Measurements from ENCODE around the gene COL25A1.

COL25A1 gene

DNA sequence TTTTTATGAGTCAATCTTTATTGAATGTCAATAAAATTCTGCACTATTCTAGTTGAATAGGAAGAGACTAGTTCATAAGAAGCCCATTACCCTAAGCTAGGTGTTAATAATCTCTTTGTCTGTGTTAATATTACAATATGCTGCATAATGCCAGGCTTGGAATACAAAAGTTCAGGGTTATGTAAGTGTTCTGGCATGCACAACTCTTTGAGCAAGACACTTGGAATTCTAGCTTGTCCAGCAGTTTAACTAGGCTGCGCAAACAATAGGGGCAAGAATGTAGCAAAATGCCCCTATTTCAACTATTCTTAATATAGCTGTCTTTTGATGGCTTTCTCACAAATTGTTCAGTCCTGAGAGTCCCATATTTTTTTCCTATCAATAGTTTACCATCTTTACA lies 508.3 kb downstream of the COL25A1 start:
- no peak for TF ChIP-seq LEF1 (IDR thresholded peaks at IDR 0.05; ENCODE audit: borderline replicate concordance)
- no peak for TF ChIP-seq ARNT (IDR thresholded peaks at IDR 0.05)
- no peak for TF ChIP-seq FOXM1 (IDR thresholded peaks at IDR 0.05; ENCODE audit: borderline replicate concordance)
- TF ChIP-seq FOXA1 (IDR thresholded peaks at IDR 0.05): no peak
- TF ChIP-seq ELF4 (IDR thresholded peaks at IDR 0.05): no peak
- TF ChIP-seq HDGF (IDR thresholded peaks at IDR 0.05; ENCODE audit: borderline replicate concordance): no peak
- TF ChIP-seq NFRKB (IDR thresholded peaks at IDR 0.05): no peak
- TF ChIP-seq CTBP1 (IDR thresholded peaks at IDR 0.05; ENCODE audit: borderline replicate concordance): no peak
- TF ChIP-seq SUZ12 (IDR thresholded peaks at IDR 0.05): no peak
- TF ChIP-seq BHLHE40 (IDR thresholded peaks at IDR 0.05; ENCODE audit: borderline replicate concordance): no peak
- TF ChIP-seq TARDBP (IDR thresholded peaks at IDR 0.05): no peak
- no peak for TF ChIP-seq FOXK2 (IDR thresholded peaks at IDR 0.05)
- TF ChIP-seq, protein P1, sequence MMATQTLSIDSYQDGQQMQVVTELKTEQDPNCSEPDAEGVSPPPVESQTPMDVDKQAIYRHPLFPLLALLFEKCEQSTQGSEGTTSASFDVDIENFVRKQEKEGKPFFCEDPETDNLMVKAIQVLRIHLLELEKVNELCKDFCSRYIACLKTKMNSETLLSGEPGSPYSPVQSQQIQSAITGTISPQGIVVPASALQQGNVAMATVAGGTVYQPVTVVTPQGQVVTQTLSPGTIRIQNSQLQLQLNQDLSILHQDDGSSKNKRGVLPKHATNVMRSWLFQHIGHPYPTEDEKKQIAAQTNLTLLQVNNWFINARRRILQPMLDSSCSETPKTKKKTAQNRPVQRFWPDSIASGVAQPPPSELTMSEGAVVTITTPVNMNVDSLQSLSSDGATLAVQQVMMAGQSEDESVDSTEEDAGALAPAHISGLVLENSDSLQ (IDR thresholded peaks at IDR 0.05): no peak
- no peak for TF ChIP-seq ZNF384 (IDR thresholded peaks at IDR 0.05)
- TF ChIP-seq L3MBTL2 (conservative IDR thresholded peaks at IDR 0.05): no peak
- no peak for TF ChIP-seq SP1 (IDR thresholded peaks at IDR 0.05)
- ChIA-PET CTCF (no interaction called here), POLR2A (no interaction called here)
- DNase-seq (ENCODE audit: extremely low spot score): no peak

DNA sequence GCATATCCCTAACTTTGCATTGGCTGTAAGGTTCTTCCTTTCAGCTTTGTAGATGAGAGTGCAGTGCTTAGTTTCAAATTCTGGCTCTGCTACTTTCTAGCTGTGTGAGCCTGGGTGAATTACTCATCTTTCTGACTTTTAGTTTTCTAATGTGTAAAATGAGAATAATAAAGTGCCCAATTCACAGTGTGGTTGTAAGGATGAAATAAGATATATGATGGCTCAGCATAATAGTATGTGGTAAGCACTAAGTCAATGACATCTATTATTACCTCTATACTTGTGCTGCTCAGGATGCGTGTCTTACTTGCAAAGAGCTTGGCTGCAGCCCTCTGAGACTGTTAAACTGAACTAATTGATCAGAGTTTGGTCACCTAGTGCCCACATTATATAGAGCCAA lies 509.0 kb downstream of the COL25A1 start:
- ChIA-PET CTCF (no interaction called here), POLR2A (no interaction called here)
- no peak for DNase-seq (ENCODE audit: extremely low spot score)
- no peak for TF ChIP-seq SUZ12 (IDR thresholded peaks at IDR 0.05)
- no peak for TF ChIP-seq BHLHE40 (IDR thresholded peaks at IDR 0.05; ENCODE audit: borderline replicate concordance)

DNA sequence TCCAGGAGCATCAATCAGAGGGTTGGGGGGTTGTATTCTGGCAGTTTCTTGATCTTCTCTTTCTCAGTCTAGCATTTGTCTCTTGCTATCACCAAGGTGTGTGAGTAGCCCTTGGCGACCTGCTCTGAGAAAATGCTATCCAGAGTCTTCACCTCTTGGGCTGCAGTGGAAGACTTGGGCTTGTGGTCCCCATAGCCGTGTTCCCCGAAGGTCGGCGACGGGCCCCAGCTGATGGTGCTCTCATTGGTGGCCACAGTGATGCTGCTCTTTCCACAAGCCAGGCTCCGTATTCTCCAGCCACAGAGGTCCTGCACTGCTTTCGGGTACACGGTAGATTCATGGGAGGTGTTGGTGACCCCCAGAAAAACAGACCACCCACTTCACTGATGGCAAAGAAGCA lies 513.7 kb downstream of the COL25A1 start:
- ChIA-PET CTCF (no interaction called here), POLR2A (no interaction called here)
- no peak for DNase-seq (ENCODE audit: extremely low spot score)
- TF ChIP-seq ARNT (IDR thresholded peaks at IDR 0.05): no peak
- TF ChIP-seq SUZ12 (IDR thresholded peaks at IDR 0.05): no peak
- no peak for TF ChIP-seq HDGF (IDR thresholded peaks at IDR 0.05; ENCODE audit: borderline replicate concordance)
- TF ChIP-seq, protein P1 (IDR thresholded peaks at IDR 0.05): no peak
- no peak for TF ChIP-seq LEF1 (IDR thresholded peaks at IDR 0.05; ENCODE audit: borderline replicate concordance)
- no peak for TF ChIP-seq NFRKB (IDR thresholded peaks at IDR 0.05)
- TF ChIP-seq ELF4 (IDR thresholded peaks at IDR 0.05): no peak
- TF ChIP-seq CTBP1 (IDR thresholded peaks at IDR 0.05; ENCODE audit: borderline replicate concordance): no peak
- no peak for TF ChIP-seq FOXA1 (IDR thresholded peaks at IDR 0.05)
- no peak for TF ChIP-seq L3MBTL2 (conservative IDR thresholded peaks at IDR 0.05)
- no peak for TF ChIP-seq ZNF384 (IDR thresholded peaks at IDR 0.05)
- TF ChIP-seq SP1 (IDR thresholded peaks at IDR 0.05): no peak
- no peak for TF ChIP-seq TARDBP (IDR thresholded peaks at IDR 0.05)
- TF ChIP-seq FOXM1 (IDR thresholded peaks at IDR 0.05; ENCODE audit: borderline replicate concordance): no peak
- no peak for TF ChIP-seq BHLHE40 (IDR thresholded peaks at IDR 0.05; ENCODE audit: borderline replicate concordance)
- TF ChIP-seq FOXK2 (IDR thresholded peaks at IDR 0.05): no peak

DNA sequence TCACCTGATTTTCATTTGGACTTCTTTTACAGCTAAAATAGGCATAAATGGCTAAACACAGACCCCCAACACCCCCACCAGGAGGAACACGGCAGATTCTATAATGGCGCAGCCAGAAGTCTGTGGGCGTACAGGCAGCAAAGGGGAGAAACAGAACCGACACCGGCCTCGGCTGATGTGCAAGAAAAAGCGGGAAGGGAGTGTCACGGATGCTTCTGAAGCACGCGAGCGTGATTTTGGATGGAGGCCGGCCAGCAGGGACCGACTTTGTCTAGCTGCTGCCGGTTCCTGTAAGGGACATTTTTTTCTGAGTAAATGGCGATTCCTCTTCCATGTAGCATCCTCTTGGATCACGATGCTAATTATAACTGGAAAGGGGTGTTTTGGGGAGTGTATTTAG lies 514.7 kb downstream of the COL25A1 start:
- ChIA-PET CTCF (no interaction called here), POLR2A (no interaction called here)

DNA sequence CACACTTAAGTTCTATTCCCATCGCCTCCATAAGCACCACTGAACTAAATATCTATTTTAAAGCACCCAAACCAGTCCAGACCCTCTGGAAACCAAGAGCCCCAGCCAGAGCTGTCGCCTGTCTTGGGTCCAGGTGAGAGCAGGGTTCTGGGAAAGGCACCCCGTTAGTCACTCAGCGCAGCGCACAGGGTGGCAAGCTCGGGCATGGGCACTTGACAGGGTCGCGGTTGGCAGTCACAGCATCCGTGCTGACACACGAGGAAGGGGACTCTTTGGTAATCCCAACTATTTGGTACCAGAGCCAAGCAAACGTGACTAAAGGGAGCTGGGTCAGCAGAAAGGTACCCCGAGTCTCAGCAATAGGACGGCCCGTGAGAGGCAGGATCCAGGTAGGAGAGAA lies 515.4 kb downstream of the COL25A1 start:
- ChIA-PET CTCF (no interaction called here), POLR2A (no interaction called here)
- TF ChIP-seq SP1 (IDR thresholded peaks at IDR 0.05) (no peak), HDGF (IDR thresholded peaks at IDR 0.05; ENCODE audit: borderline replicate concordance) (no peak), ARNT (IDR thresholded peaks at IDR 0.05) (no peak), ELF4 (IDR thresholded peaks at IDR 0.05) (no peak), SUZ12 (IDR thresholded peaks at IDR 0.05) (no peak), BHLHE40 (IDR thresholded peaks at IDR 0.05; ENCODE audit: borderline replicate concordance) (no peak), FOXM1 (IDR thresholded peaks at IDR 0.05; ENCODE audit: borderline replicate concordance) (no peak), CTBP1 (IDR thresholded peaks at IDR 0.05; ENCODE audit: borderline replicate concordance) (no peak)
- no peak for DNase-seq (ENCODE audit: extremely low spot score)

More for the DNA sequence above, 514.7 kb downstream of the COL25A1 start:
- no peak for DNase-seq (ENCODE audit: extremely low spot score)
- TF ChIP-seq FOXK2 (IDR thresholded peaks at IDR 0.05): no peak
- TF ChIP-seq HDGF (IDR thresholded peaks at IDR 0.05; ENCODE audit: borderline replicate concordance): no peak
- TF ChIP-seq, protein P1 (IDR thresholded peaks at IDR 0.05): no peak
- no peak for TF ChIP-seq ELF4 (IDR thresholded peaks at IDR 0.05)

DNA sequence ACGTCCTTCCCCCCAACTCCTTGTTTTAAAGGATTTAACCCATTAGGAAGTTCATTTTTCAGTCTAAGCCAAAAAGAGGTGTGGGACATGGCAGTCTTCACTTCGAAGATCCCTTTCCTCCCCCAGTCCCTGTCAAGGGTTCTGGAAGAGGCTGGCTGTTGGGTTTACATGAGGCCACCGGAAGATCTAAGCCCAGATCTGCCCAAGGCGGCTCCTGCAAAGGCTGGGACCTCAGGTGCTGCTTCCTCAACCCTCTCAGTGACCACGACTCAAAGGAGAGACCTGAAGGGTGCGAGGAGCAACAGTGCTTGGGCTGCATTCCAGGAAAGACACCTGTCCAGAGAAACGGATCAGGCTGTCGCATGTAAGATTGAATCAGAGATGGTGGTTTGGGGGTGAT lies 516.1 kb downstream of the COL25A1 start:
- TF ChIP-seq ZNF384 (IDR thresholded peaks at IDR 0.05): no peak
- ChIA-PET CTCF (interaction anchor here (0.6 kb wide), 1 partner anchor 310 kb away, joined by 3 read pairs; no protein-coding TSS in a partner anchor), POLR2A (no interaction called here)
- no peak for DNase-seq (ENCODE audit: extremely low spot score)

DNA sequence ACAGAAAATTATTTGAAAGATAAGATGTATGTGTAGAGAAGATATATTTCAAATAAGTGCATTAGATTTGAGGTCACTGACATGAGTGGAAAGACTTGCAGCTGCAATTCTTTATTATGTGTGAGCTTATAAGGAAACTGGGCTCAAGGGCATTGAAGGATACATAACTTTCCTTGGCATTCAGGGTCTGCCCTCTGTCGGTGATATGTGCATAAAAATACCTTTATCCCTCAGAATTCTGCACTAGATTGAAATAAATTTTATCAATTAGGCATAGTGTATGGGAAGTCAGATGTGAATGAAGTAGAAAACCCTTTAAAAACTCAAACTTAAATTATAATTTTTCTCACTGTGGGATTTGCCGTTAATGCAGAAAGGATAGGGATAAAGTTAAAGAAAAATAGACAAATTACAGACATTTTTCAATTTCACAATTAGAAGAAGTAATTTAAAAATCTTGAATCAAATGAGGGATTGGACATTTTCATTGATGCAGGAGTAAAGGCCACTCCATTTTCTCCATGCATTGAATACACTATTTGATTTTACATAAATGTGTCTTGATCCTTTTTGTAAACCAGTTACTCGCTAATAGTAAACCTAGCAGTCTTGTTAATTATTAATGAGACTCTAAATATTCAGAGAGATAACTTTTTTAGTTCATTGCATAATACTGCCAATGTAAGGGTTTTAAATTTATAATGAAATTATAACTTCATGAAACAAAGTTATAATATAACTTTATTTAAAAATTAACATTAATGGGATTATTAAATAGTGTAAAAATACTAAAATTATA lies 518.6 kb downstream of the COL25A1 start:
- CTCF ChIA-PET: interaction anchor here (0.5 kb wide), 1 partner anchor 151 kb away, joined by 3 read pairs; no protein-coding TSS in a partner anchor
- peak; percentile 39 for DNase-seq (ENCODE audit: extremely low spot score)
- TF ChIP-seq NFRKB (IDR thresholded peaks at IDR 0.05) (no peak), HDGF (IDR thresholded peaks at IDR 0.05; ENCODE audit: borderline replicate concordance) (no peak), LEF1 (IDR thresholded peaks at IDR 0.05; ENCODE audit: borderline replicate concordance) (no peak), FOXM1 (IDR thresholded peaks at IDR 0.05; ENCODE audit: borderline replicate concordance) (no peak), CTBP1 (IDR thresholded peaks at IDR 0.05; ENCODE audit: borderline replicate concordance) (no peak), ARNT (IDR thresholded peaks at IDR 0.05) (no peak), ZNF384 (IDR thresholded peaks at IDR 0.05) (no peak), SP1 (IDR thresholded peaks at IDR 0.05) (no peak), FOXA1 (IDR thresholded peaks at IDR 0.05) (no peak), ELF4 (IDR thresholded peaks at IDR 0.05) (no peak), TARDBP (IDR thresholded peaks at IDR 0.05) (no peak)
- TF ChIP-seq, protein P1 (IDR thresholded peaks at IDR 0.05): no peak
- POLR2A ChIA-PET: no interaction called here
